Fibroblast of lung (primary cell): Measurements from ENCODE around the gene SLC39A8.

Experiments
- EZH2 ChIP-seq: IDR thresholded peaks from 2 replicates; pipeline ENCODE4 v1.5.1; 2012; ENCODE audit warnings: low read length, control low read depth, mild to moderate bottlenecking; ENCODE audit errors: missing control alignments
- TF ChIP-seq, protein P1 (sequence below), 2 donors: IDR thresholded peaks in 1 of 2; conservative IDR thresholded peaks in 1 of 2; 1 replicate in 1 of 2; 2 replicates in 1 of 2; pipeline ENCODE4 v1.5.1; 2011 to 2012; ENCODE audit warnings: low read length in 2 of 2, control low read depth in 1 of 2, inconsistent platforms in 1 of 2, low read depth in 1 of 2, mild to moderate bottlenecking in 1 of 2

DNA sequence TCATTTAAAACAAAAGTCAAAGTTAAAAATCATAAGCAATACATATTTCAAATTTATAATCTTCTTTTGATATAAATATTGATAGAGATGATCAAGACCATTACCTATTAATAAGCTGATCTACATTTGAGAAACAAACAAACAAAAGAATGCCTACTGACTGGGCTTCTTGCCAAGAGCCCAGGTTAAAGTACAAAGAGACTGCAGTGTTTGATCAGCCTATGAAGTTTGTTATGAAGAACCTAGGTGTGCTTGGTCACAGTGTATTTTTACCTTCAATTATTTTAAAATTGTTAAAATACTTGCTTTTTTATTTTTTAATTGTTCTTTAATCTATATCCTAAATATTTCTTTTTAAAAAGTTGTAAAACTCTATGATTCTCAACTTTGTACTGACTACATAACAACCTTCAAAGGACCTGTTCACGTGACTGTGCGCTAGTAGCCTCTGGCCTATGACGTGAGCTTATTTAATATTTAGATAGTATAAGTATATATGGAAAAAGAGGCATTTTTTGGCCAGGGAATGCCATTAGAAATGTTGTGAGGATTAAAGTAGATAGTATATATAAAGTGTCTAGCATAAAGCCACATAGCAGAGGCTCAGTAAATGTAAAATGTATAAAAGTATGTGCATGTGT, 11.4 kb upstream of the SLC39A8 start:
- TF ChIP-seq, protein P1, sequence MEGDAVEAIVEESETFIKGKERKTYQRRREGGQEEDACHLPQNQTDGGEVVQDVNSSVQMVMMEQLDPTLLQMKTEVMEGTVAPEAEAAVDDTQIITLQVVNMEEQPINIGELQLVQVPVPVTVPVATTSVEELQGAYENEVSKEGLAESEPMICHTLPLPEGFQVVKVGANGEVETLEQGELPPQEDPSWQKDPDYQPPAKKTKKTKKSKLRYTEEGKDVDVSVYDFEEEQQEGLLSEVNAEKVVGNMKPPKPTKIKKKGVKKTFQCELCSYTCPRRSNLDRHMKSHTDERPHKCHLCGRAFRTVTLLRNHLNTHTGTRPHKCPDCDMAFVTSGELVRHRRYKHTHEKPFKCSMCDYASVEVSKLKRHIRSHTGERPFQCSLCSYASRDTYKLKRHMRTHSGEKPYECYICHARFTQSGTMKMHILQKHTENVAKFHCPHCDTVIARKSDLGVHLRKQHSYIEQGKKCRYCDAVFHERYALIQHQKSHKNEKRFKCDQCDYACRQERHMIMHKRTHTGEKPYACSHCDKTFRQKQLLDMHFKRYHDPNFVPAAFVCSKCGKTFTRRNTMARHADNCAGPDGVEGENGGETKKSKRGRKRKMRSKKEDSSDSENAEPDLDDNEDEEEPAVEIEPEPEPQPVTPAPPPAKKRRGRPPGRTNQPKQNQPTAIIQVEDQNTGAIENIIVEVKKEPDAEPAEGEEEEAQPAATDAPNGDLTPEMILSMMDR (conservative IDR thresholded peaks at IDR 0.05 in 1 of 2, IDR thresholded peaks at IDR 0.05 in 1 of 2; ENCODE audit: low read depth in 1 of 2, low read length in 2 of 2): no peak
- TF ChIP-seq EZH2: no peak
